ENCODE results near the gene SCGB3A1. TPM values are rescaled to one million over a fixed set of nuclear protein-coding genes. Genes with fewer than 3 reads are reported as not detected.

Gene SCGB3A1, protein sequence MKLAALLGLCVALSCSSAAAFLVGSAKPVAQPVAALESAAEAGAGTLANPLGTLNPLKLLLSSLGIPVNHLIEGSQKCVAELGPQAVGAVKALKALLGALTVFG
- total RNA-seq (2021): 0.39 TPM in 1 of 3 replicates, not detected in the others
- Bru-seq, nascent RNA: not detected
- long read RNA-seq, experiment 1: 0 reads
- long read RNA-seq, experiment 2: 0 reads
- long read RNA-seq, experiment 3: 0 reads

DNA sequence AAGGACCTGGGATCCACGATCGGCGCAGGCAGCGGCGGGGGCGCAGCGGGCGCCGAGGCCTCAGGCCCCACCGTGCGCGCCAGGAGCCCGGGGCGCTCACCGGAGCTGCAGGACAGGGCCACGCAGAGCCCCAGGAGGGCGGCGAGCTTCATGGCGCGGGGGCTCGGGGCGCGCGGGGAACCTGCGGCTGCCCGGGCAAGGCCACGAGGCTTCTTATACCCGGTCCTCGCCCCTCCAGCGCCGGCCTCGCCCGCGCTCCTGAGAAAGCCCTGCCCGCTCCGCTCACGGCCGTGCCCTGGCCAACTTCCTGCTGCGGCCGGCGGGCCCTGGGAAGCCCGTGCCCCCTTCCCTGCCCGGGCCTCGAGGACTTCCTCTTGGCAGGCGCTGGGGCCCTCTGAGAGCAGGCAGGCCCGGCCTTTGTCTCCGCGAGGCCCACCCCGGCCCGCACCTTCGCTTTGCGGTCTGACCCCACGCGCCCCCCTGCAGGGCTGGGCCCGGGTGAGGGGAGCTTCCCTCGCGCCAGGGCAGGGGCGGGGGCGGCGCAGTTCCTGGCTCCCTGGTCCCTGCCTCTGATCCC, at the start of gene SCGB3A1:
SCGB3A1 (minus strand) TSS at position 189 of the 577 bp plus-strand sequence; CDS start at position 152, 37 bp downstream.
- ChIA-PET CTCF (interaction anchor here (0.5 to 1.6 kb wide), 3 partner anchors 14 to 57 kb away, joined by 3 to 4 read pairs (median 3); no protein-coding TSS in a partner anchor), POLR2A (interaction anchor here (0.5 to 1.0 kb wide), 2 partner anchors 39 to 100 kb away, joined by 4 to 5 read pairs; no protein-coding TSS in a partner anchor)
- peak; percentile 29 for ATAC-seq
- no peak for DNase-seq (ENCODE audit: low spot score)
- Mint-ChIP-seq H3K27me3 (ENCODE audit: low read depth) (peaks cover 48% of the 10 kb centered on the region), H3K27ac (no peak within 1 kb of the TSS), H3K36me3 (no peaks in the 10 kb centered on the region), H3K9me3 (no peaks in the 10 kb centered on the region), H3K4me3 (peak within 1 kb of the TSS; percentile 67), H3K4me1 (peaks cover 3% of the 10 kb centered on the region)
- TF ChIP-seq ZNF396 (CRISPR knock-in tag; IDR thresholded peaks at IDR 0.05; ENCODE audit: borderline replicate concordance) (no peak), CREM (CRISPR knock-in tag; IDR thresholded peaks at IDR 0.05) (0 out of 2 replicates have a peak, but pooled peaks have one; percentile 23), EMX1 (CRISPR knock-in tag; IDR thresholded peaks at IDR 0.05) (no peak), RELA (CRISPR knock-in tag; IDR thresholded peaks at IDR 0.05; ENCODE audit: borderline replicate concordance) (peak; percentile 30; the same call in 1 of the 2 replicates)
- TF ChIP-seq, protein P1, sequence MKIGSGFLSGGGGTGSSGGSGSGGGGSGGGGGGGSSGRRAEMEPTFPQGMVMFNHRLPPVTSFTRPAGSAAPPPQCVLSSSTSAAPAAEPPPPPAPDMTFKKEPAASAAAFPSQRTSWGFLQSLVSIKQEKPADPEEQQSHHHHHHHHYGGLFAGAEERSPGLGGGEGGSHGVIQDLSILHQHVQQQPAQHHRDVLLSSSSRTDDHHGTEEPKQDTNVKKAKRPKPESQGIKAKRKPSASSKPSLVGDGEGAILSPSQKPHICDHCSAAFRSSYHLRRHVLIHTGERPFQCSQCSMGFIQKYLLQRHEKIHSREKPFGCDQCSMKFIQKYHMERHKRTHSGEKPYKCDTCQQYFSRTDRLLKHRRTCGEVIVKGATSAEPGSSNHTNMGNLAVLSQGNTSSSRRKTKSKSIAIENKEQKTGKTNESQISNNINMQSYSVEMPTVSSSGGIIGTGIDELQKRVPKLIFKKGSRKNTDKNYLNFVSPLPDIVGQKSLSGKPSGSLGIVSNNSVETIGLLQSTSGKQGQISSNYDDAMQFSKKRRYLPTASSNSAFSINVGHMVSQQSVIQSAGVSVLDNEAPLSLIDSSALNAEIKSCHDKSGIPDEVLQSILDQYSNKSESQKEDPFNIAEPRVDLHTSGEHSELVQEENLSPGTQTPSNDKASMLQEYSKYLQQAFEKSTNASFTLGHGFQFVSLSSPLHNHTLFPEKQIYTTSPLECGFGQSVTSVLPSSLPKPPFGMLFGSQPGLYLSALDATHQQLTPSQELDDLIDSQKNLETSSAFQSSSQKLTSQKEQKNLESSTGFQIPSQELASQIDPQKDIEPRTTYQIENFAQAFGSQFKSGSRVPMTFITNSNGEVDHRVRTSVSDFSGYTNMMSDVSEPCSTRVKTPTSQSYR (CRISPR knock-in tag; IDR thresholded peaks at IDR 0.05): peak; percentile 32; the same call in 1 of the 2 replicates

DNA sequence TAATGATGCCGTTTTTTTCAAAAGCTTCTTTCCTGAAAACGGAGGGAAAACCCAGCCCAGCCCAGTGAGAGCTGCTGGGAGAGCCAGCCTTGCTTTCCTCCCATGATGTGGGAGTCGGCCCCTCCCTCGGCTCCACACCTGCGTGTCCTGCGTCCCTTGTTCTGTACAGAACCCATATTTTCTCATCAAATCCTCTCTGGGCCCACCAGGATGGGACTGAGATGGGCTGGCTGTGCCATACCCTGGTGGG, 49.2 kb upstream of the SCGB3A1 start:
- Mint-ChIP-seq H3K4me1 (no peaks in the 10 kb centered on the region), H3K4me3 (no peak overlapping the region), H3K36me3 (no peaks in the 10 kb centered on the region), H3K9me3 (no peaks in the 10 kb centered on the region), H3K27me3 (ENCODE audit: low read depth) (no peaks in the 10 kb centered on the region), H3K27ac (no peak overlapping the region)
- no peak for ATAC-seq
- POLR2A ChIA-PET: no interaction called here
- TF ChIP-seq JUN (CRISPR knock-in tag; IDR thresholded peaks at IDR 0.05): no peak
- CTCF ChIA-PET: interaction anchor here (1.2 to 4.1 kb wide), 2 partner anchors 9 to 21 kb away, joined by 3 to 30 read pairs; partner anchors contain the start of gene FLT4
- no peak for DNase-seq (ENCODE audit: low spot score)

DNA sequence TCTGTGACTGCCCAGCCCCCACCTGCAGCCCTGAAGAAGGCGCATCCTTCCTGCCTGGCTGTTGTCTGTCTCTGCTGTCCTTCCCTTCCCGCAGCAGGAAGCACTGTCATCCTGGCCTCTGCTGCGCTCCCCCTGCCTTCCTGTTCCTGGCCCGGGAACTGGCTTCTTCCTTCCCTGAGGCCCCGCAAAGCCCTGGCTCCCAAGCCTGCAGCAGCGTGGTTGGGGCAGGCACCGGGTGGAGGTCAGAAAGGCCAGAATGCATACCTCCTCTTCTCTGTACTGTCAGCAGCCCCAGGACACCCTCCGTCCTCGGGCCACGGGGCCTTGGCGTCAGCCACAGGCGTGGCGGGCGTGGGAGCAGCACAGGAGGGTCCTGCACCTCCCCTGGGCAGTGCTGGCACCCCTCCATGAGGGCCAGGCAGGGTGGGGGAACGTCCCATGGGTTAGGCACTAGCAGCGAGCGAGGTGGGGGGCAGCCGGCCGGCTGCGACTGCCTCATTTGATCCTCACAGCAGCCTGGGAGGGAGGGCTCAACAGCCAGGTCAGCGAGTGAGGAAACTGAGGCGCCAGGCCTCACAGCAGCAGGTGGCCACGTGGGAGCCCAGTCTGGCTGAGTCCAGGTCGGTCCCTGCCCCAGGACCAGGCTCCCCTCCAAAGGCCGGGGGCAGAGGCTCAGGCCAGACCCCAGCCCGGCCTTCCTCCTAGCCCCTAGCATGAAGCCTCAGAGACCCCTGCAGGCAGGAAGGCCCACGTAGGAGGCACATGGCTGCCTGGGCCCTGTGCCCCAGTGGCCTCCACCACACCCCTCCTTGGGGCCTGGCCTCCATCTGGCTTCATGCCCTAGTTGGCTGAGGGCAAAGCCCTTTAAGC, 48.7 kb upstream of the SCGB3A1 start:
- H3K4me1 Mint-ChIP-seq: no peaks in the 10 kb centered on the region
- no peak overlapping the region for H3K27ac Mint-ChIP-seq
- CTCF ChIA-PET: interaction anchor here (1.2 to 4.1 kb wide), 2 partner anchors 9 to 21 kb away, joined by 3 to 30 read pairs; partner anchors contain the start of gene FLT4
- ATAC-seq (no peak), DNase-seq (ENCODE audit: low spot score) (peak; percentile 10)
- no peaks in the 10 kb centered on the region for H3K9me3 Mint-ChIP-seq
- no peaks in the 10 kb centered on the region for H3K27me3 Mint-ChIP-seq (ENCODE audit: low read depth)
- H3K4me3 Mint-ChIP-seq: no peak overlapping the region
- POLR2A ChIA-PET: no interaction called here
- TF ChIP-seq SOX15 (CRISPR knock-in tag; IDR thresholded peaks at IDR 0.05): no peak
- H3K36me3 Mint-ChIP-seq: no peaks in the 10 kb centered on the region

DNA sequence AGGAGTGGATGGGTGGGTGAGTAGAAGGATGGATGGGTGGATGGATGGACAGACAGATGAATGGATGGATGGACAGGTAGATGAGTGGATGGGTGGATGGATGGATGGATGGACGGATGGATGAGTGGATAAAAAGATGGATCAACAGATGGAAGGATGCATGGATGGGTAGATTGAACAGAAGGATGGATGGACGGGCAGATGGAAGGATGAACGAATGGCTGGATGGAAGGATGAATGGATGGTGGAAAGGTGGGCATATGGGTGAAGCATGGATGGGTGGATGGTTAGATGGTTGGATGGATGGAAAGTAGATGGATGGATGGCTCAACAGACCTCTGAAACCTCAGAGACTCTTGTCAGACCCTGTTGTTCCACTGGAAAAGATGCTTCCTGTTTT, 48.0 kb upstream of the SCGB3A1 start:
- TF ChIP-seq, protein P2, sequence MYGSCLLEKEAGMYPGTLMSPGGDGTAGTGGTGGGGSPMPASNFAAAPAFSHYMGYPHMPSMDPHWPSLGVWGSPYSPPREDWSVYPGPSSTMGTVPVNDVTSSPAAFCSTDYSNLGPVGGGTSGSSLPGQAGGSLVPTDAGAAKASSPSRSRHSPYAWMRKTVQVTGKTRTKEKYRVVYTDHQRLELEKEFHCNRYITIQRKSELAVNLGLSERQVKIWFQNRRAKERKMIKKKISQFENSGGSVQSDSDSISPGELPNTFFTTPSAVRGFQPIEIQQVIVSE (CRISPR knock-in tag; IDR thresholded peaks at IDR 0.05; ENCODE audit: borderline replicate concordance): no peak
- TF ChIP-seq, protein P3, sequence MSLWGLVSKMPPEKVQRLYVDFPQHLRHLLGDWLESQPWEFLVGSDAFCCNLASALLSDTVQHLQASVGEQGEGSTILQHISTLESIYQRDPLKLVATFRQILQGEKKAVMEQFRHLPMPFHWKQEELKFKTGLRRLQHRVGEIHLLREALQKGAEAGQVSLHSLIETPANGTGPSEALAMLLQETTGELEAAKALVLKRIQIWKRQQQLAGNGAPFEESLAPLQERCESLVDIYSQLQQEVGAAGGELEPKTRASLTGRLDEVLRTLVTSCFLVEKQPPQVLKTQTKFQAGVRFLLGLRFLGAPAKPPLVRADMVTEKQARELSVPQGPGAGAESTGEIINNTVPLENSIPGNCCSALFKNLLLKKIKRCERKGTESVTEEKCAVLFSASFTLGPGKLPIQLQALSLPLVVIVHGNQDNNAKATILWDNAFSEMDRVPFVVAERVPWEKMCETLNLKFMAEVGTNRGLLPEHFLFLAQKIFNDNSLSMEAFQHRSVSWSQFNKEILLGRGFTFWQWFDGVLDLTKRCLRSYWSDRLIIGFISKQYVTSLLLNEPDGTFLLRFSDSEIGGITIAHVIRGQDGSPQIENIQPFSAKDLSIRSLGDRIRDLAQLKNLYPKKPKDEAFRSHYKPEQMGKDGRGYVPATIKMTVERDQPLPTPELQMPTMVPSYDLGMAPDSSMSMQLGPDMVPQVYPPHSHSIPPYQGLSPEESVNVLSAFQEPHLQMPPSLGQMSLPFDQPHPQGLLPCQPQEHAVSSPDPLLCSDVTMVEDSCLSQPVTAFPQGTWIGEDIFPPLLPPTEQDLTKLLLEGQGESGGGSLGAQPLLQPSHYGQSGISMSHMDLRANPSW (CRISPR knock-in tag; conservative IDR thresholded peaks at IDR 0.05; ENCODE audit: low read depth): no peak
- POLR2A ChIA-PET: no interaction called here
- CTCF ChIA-PET: interaction anchor here (3.4 kb wide), 1 partner anchor 20 kb away, joined by 35 read pairs; no protein-coding TSS in a partner anchor

More for the DNA sequence above, 48.0 kb upstream of the SCGB3A1 start:
- DNase-seq (ENCODE audit: low spot score) (no peak), ATAC-seq (no peak)
- no peak overlapping the region for H3K27ac Mint-ChIP-seq
- no peaks in the 10 kb centered on the region for H3K9me3 Mint-ChIP-seq
- H3K36me3 Mint-ChIP-seq: no peaks in the 10 kb centered on the region
- H3K27me3 Mint-ChIP-seq (ENCODE audit: low read depth): no peaks in the 10 kb centered on the region
- no peak overlapping the region for H3K4me3 Mint-ChIP-seq
- H3K4me1 Mint-ChIP-seq: no peaks in the 10 kb centered on the region

All from WTC11 (cell line).